A549 (cell line): ENCODE data around the gene RPS2. TPM values are rescaled to one million over a fixed set of nuclear protein-coding genes. Genes with fewer than 3 reads are reported as not detected.

Experiments used
- ATAC-seq, 2 experiments: fragments of 200-7000 bp in 1 of 2; fragments of >200 bp in 1 of 2; cut with Nextera tagmentation in 1 of 2; cut with Tn5 transposase in 1 of 2; 3 replicates each; pipeline versions ENCODE4 v1.8.0 to v1.9.1; 2018 to 2020; ENCODE audit warnings: mild to moderate bottlenecking in 1 of 2, moderate library complexity in 1 of 2
- CTCF ChIA-PET: fragments of 300-600 bp; sonication (Branson Sonifier 250); formaldehyde crosslinking; extraction: SDS; loops from one replicate; lab custom pipeline; 2021; ENCODE audit warnings: antibody characterized with exemption, inconsistent platforms; lab: Yijun Ruan, JAX
- POLR2A ChIA-PET: fragments of 350-600 bp; formaldehyde crosslinking; extraction: SDS; loops from one replicate; lab custom pipeline; 2021; ENCODE audit warnings: antibody characterized with exemption, inconsistent platforms; lab: Yijun Ruan, JAX
- DNase-seq, 2 experiments: peaks; one replicate each; pipeline versions ENCODE4 v3.0.0 to v3.0.0-alpha.2; 2011 to 2016; ENCODE audit warnings: low read depth in 1 of 2, low spot score in 1 of 2
- FAIRE-seq: peaks from 2 replicates; lab custom pipeline; 2011; peaks lifted over from hg19 to GRCh38; lab: Jason Lieb, UNC
- H3K27ac ChIP-seq, 2 experiments: fragments of >200 bp; sonication (Bioruptor Twin); formaldehyde crosslinking; 3 replicates each; pipeline ENCODE4 v1.5.1; 2016 to 2017
- H3K4me1 ChIP-seq: fragments of >200 bp; sonication (Bioruptor Twin); formaldehyde crosslinking; 3 replicates; pipeline ENCODE4 v1.6.1; 2016
- H3K4me2 ChIP-seq: fragments of >200 bp; sonication (Bioruptor Twin); formaldehyde crosslinking; 3 replicates; pipeline ENCODE4 v1.6.1; 2016
- H3K4me3 ChIP-seq: fragments of >200 bp; sonication (Bioruptor Twin); formaldehyde crosslinking; 3 replicates; pipeline ENCODE4 v1.5.1; 2016
- H3K9me3 ChIP-seq: fragments of >200 bp; sonication (Bioruptor Twin); formaldehyde crosslinking; 3 replicates; pipeline ENCODE4 v1.6.1; 2016
- CHD2 ChIP-seq: fragments of 150-350 bp; IDR thresholded peaks from 2 replicates; pipeline ENCODE4 v1.6.1; 2014; ENCODE audit warnings: low read length; ENCODE audit not compliant: partially characterized antibody
- EHMT2 ChIP-seq: fragments of 200-600 bp; sonication (generic); IDR thresholded peaks from 2 replicates; pipeline ENCODE4 v1.6.1; 2016; ENCODE audit warnings: antibody characterized with exemption, low read depth, mild to moderate bottlenecking, moderate library complexity
- ESRRA ChIP-seq: fragments of 150-350 bp; IDR thresholded peaks from 2 replicates; pipeline ENCODE4 v1.6.1; 2014; ENCODE audit warnings: mild to moderate bottlenecking, low read length, borderline replicate concordance
- FOSL2 ChIP-seq, 2 experiments: fragments of 450-650 bp in 1 of 2; fragments of >200 bp in 1 of 2; sonication (Bioruptor Twin) in 1 of 2; formaldehyde crosslinking; IDR thresholded peaks; 2 replicates each; pipeline versions ENCODE4 v1.5.0 to v1.6.1; 2016 to 2020; ENCODE audit warnings: mild to moderate bottlenecking in 1 of 2, moderate library complexity in 1 of 2
- FOXS1 ChIP-seq: fragments of 250-450 bp; sonication (Bioruptor Pico); IDR thresholded peaks from 2 replicates; pipeline ENCODE4 v1.5.0; 2020; ENCODE audit warnings: mild to moderate bottlenecking, moderate library complexity
- HOXA7 ChIP-seq: fragments of 250-450 bp; sonication (Bioruptor Pico); IDR thresholded peaks from 2 replicates; pipeline ENCODE4 v1.5.0; 2020; ENCODE audit warnings: mild to moderate bottlenecking, moderate library complexity
- HOXB5 ChIP-seq: fragments of 250-450 bp; sonication (Bioruptor Pico); IDR thresholded peaks from 2 replicates; pipeline ENCODE4 v1.5.0; 2020; ENCODE audit warnings: mild to moderate bottlenecking, moderate library complexity
- JUN ChIP-seq, 2 experiments: fragments of >200 bp; sonication (Bioruptor Twin); formaldehyde crosslinking; IDR thresholded peaks; 2 replicates in 1 of 2; 3 replicates in 1 of 2; pipeline ENCODE4 v1.6.1; 2016 to 2017
- KDM5A ChIP-seq: fragments of 200-600 bp; sonication (generic); IDR thresholded peaks from 2 replicates; pipeline ENCODE4 v1.6.1; 2016; ENCODE audit warnings: antibody characterized with exemption, mild to moderate bottlenecking
- MAFK ChIP-seq: fragments of 450-650 bp; IDR thresholded peaks from 2 replicates; pipeline ENCODE4 v1.6.1; 2014; ENCODE audit not compliant: partially characterized antibody
- NFE2L2 ChIP-seq: fragments of 150-350 bp; conservative IDR thresholded peaks from 2 replicates; pipeline ENCODE4 v1.6.1; 2014; ENCODE audit warnings: low read length
- PHF8 ChIP-seq: fragments of 200-600 bp; sonication (generic); IDR thresholded peaks from 2 replicates; pipeline ENCODE4 v1.6.1; 2016; ENCODE audit warnings: low read depth, mild to moderate bottlenecking, antibody characterized with exemption, moderate library complexity, borderline replicate concordance
- POLR2A ChIP-seq: IDR thresholded peaks from 2 replicates; pipeline ENCODE4 v1.6.1; 2012; ENCODE audit warnings: mild to moderate bottlenecking, low read length
- RAD21 ChIP-seq, 2 experiments: fragments of >200 bp in 1 of 2; sonication (Bioruptor Twin) in 1 of 2; formaldehyde crosslinking in 1 of 2; IDR thresholded peaks in 1 of 2; conservative IDR thresholded peaks in 1 of 2; 2 replicates in 1 of 2; 3 replicates in 1 of 2; pipeline ENCODE4 v1.6.1; 2012 to 2018; ENCODE audit warnings: inconsistent platforms in 1 of 2
- RFX5 ChIP-seq: fragments of 450-650 bp; IDR thresholded peaks from 2 replicates; pipeline ENCODE4 v1.7.1; 2014; ENCODE audit warnings: antibody characterized with exemption, mild to moderate bottlenecking, moderate library complexity
- RNF2 ChIP-seq: fragments of 200-600 bp; sonication (generic); IDR thresholded peaks from 2 replicates; pipeline ENCODE4 v1.6.1; 2016; ENCODE audit warnings: low read depth, mild to moderate bottlenecking, antibody characterized with exemption, moderate library complexity, borderline replicate concordance
- SMC3 ChIP-seq: fragments of >200 bp; sonication (Bioruptor Twin); formaldehyde crosslinking; IDR thresholded peaks from 3 replicates; pipeline ENCODE4 v1.6.1; 2018; ENCODE audit warnings: inconsistent platforms
- TP53 ChIP-seq: fragments of 250-450 bp; sonication (Bioruptor Pico); IDR thresholded peaks from 2 replicates; pipeline ENCODE4 v1.5.0; 2021; ENCODE audit warnings: mild to moderate bottlenecking, moderate library complexity
- ZC3H11A ChIP-seq: fragments of 450-650 bp; IDR thresholded peaks from 2 replicates; pipeline ENCODE4 v1.6.1; 2014; ENCODE audit warnings: antibody characterized with exemption, mild to moderate bottlenecking
- ZNF302 ChIP-seq: fragments of 250-450 bp; sonication (Bioruptor Pico); IDR thresholded peaks from 2 replicates; pipeline ENCODE4 v1.9.0; 2021; ENCODE audit warnings: inconsistent platforms, mild to moderate bottlenecking, moderate library complexity
- WGBS: methylation state at CpG from one replicate; pipeline ENCODE4 v1.1.6; 2017; ENCODE audit errors: missing lambda C conversion rate; 5-methylcytosine and 5-hydroxymethylcytosine counted together
- polyA plus RNA-seq, 4 experiments: library from polyadenylated mRNA; depleted of rRNA in 3 of 4; stranded (reverse); fragments of >200 nt; fragmentation: RNase III in 1 of 4; extraction: RNeasy Plus Mini Kit Qiagen cat#74134 plus additional on column Dnase treatment in 1 of 4; gene quantifications; 2 replicates in 3 of 4; 3 replicates in 1 of 4; pipeline ENCODE4 v1.2.3, GENCODE V29; 2011 to 2017
- TF ChIP-seq, protein P1 (sequence below): IDR thresholded peaks from 2 replicates; pipeline ENCODE4 v1.6.1; 2012; ENCODE audit warnings: low read depth, borderline replicate concordance
- TF ChIP-seq, protein P2 (sequence below): IDR thresholded peaks from 2 replicates; pipeline ENCODE4 v1.6.1; 2012

Gene RPS2
- polyA plus RNA-seq, 2 of the 4 experiments (the other 2 are of a cell fraction): 2,621 to 3,626 TPM

DNA sequence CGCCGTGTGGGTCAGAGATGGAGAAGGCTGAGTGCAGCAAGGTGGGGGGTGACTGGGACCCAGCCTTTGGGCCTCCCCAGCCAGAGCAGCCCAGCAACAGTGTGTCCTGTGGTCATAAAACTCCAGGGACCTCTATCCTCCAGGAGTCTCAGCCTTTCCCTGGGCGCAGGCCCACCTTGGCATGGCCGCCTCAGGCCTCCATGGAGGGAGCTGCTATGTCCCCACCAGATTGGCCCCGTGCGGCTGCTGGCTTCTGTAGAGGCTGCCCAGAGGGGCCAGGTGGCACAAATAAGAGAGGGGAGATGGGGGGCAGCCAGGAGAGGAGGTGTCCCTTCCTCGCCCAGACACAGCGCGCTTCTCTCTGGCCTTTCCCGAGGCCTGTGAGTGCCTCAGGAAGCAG is 22.6 kb upstream of the RPS2 start:
- WGBS: 88% methylated on average over 7 of the region's 10 CpGs
- CTCF ChIA-PET: interaction anchor here (0.8 to 19.7 kb wide), 4 partner anchors 10 to 153 kb away, joined by 3 to 196 read pairs (median 5); partner anchors contain the start of gene ZNF598
- Histone ChIP-seq H3K4me3 (no peak overlapping the region), H3K4me1 (peaks cover 54% of the 10 kb centered on the region), H3K9me3 (no peaks in the 10 kb centered on the region), H3K27ac (0 out of 6 replicates have a peak overlapping the region, but pooled peaks of 1 of the 2 experiments have one; percentile 4), H3K4me2 (no peak overlapping the region)
- POLR2A ChIA-PET: interaction anchor here (1.5 kb wide), 1 partner anchor 22 kb away, joined by 9 read pairs; the partner anchor contains the start of gene RPS2
- FAIRE-seq (no peak), ATAC-seq (no peak), DNase-seq (no peak)
- TF ChIP-seq RAD21 (conservative IDR thresholded peaks at IDR 0.05 in 1 of 2, IDR thresholded peaks at IDR 0.05 in 1 of 2): no peak
- TF ChIP-seq, protein P1, sequence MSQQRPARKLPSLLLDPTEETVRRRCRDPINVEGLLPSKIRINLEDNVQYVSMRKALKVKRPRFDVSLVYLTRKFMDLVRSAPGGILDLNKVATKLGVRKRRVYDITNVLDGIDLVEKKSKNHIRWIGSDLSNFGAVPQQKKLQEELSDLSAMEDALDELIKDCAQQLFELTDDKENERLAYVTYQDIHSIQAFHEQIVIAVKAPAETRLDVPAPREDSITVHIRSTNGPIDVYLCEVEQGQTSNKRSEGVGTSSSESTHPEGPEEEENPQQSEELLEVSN: no peak
- no peak for TF ChIP-seq ZNF302 (CRISPR knock-in tag)
- no peak for TF ChIP-seq RFX5
- TF ChIP-seq RNF2: no peak
- TF ChIP-seq MAFK: no peak
- TF ChIP-seq EHMT2: no peak
- no peak for TF ChIP-seq TP53 (CRISPR knock-in tag)
- no peak for TF ChIP-seq FOSL2 (IDR thresholded peaks at IDR 0.05)
- no peak for TF ChIP-seq FOSL2 (CRISPR knock-in tag; IDR thresholded peaks at IDR 0.05)
- no peak for TF ChIP-seq NFE2L2
- no peak for TF ChIP-seq CHD2

DNA sequence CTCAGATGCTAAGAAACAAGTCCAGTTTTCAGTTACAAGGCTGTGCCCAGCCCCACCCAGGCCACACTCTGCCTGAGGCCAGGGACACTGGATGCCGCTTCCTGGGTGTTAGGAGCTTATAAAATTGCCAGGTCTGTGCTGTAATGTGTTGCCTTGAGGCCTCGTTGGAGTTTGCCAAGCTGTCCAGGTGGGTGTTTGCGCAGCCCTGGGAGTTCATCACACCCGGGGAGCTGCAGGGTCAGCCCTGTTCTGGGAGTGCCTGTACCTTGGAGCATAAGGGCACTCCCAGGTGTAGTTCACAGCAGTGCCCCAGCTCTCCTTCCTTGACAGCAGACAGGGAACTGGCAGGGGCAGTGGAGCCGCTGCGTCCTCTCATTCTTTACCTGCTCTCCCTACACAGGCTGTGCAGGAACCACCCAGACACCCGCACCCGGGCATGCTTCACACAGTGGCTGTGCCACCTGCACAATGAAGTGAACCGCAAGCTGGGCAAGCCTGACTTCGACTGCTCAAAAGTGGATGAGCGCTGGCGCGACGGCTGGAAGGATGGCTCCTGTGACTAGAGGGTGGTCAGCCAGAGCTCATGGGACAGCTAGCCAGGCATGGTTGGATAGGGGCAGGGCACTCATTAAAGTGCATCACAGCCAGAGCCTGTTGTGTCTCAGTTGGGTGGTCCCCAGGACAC is 21.0 kb upstream of the RPS2 start:
- CTCF ChIA-PET: interaction anchor here (2.4 to 19.7 kb wide), 2 partner anchors 19 to 155 kb away, joined by 10 to 196 read pairs; partner anchors contain the start of gene ZNF598
- TF ChIP-seq, protein P2, sequence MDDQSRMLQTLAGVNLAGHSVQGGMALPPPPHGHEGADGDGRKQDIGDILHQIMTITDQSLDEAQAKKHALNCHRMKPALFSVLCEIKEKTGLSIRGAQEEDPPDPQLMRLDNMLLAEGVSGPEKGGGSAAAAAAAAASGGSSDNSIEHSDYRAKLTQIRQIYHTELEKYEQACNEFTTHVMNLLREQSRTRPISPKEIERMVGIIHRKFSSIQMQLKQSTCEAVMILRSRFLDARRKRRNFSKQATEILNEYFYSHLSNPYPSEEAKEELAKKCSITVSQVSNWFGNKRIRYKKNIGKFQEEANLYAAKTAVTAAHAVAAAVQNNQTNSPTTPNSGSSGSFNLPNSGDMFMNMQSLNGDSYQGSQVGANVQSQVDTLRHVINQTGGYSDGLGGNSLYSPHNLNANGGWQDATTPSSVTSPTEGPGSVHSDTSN: 0 out of 2 replicates have a peak, but pooled peaks have one; percentile 26
- TF ChIP-seq HOXA7 (CRISPR knock-in tag): no peak
- TF ChIP-seq HOXB5 (CRISPR knock-in tag): no peak
- TF ChIP-seq SMC3: no peak
- TF ChIP-seq, all 56 proteins: peak for 1
- no peak for DNase-seq
- no peak for FAIRE-seq
- no peaks in the 10 kb centered on the region for H3K9me3 ChIP-seq
- ATAC-seq: no peak
- H3K4me2 ChIP-seq: peak overlapping the region; percentile 88
- H3K4me3 ChIP-seq: peak overlapping the region; percentile 67
- 90% methylated on average over 14 of the region's 14 CpGs for WGBS
- peaks cover 49% of the 10 kb centered on the region for H3K4me1 ChIP-seq
- POLR2A ChIA-PET: interaction anchor here (5.4 kb wide), 1 partner anchor 20 kb away, joined by 50 read pairs; the partner anchor contains the start of gene RPS2
- H3K27ac ChIP-seq: peak overlapping the region in 1 of 2 experiments; percentile 94; a peak in 3 of 6 replicates

DNA sequence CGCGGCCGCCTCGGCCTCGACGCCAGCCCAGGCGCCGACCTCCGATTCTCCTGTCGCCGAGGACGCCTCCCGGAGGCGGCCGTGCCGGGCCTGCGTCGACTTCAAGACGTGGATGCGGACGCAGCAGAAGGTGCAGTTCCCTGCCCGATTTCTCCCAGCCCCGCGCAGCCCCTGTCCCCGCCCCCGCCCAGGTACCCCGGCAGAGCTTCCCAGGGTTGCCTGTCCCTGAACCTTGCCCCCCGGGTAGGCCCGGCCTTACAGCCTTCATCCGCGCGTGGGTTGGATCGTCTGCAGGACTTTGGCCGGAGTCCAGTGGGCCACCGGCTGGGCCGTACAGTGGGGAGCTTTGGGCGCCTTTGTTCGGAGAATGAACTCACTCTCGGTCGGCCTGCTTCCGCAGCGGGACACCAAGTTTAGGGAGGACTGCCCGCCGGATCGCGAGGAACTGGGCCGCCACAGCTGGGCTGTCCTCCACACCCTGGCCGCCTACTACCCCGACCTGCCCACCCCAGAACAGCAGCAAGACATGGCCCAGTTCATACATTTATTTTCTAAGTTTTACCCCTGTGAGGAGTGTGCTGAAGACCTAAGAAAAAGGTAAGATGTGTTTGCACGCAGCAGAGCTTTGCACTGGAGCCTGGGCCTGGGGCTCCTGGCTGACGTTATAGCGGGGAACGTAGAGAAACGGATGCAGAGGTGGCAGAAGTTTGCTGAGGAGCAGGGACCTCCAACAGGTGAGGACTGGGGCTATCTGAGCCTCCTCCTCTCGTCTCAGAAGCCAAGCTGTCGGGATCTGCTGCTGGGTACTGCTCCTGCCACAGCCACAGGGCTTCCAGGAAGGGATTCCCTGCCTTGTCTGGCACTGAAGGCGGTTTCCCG is 20.0 kb upstream of the RPS2 start:
- Histone ChIP-seq H3K27ac (peak overlapping the region; percentile 86 to 94), H3K4me2 (peak overlapping the region; percentile 88), H3K9me3 (no peaks in the 10 kb centered on the region), H3K4me1 (peaks cover 45% of the 10 kb centered on the region), H3K4me3 (peak overlapping the region; percentile 67)
- CTCF ChIA-PET: interaction anchor here (0.6 to 19.7 kb wide), 5 partner anchors 9 to 156 kb away, joined by 3 to 196 read pairs (median 3); partner anchors contain the start of gene ZNF598
- POLR2A ChIA-PET: interaction anchor here (0.6 to 5.4 kb wide), 6 partner anchors 13 to 604 kb away, joined by 3 to 50 read pairs (median 3); partner anchors contain the start of genes RPS2, TBL3 and TRAF7
- ATAC-seq (peak; percentile 7 to 9; a peak in 3 of 6 replicates), DNase-seq (no peak), FAIRE-seq (no peak)
- TF ChIP-seq FOXS1 (CRISPR knock-in tag) (no peak), KDM5A (peak; percentile 56; the same call in 1 of the 2 replicates), ESRRA (no peak), POLR2A (no peak), ZC3H11A (no peak), PHF8 (peak; percentile 96; the same call in 1 of the 2 replicates), JUN (IDR thresholded peaks at IDR 0.05) (peak in 1 of 2 experiments; percentile 1; a peak in 2 of 5 replicates)
- WGBS: 10% methylated on average over 51 of the region's 58 CpGs
